EH (cell line): ENCODE results near the gene PIGH.
"Not testable (repeated sequence)": the region's sequence is repeated elsewhere in the genome, so short reads cannot be mapped to it uniquely, and the experiment has no call there.

Experiments
- DNase-seq: peaks from one replicate; pipeline ENCODE4 v3.0.0-alpha.2; 2015; ENCODE audit warnings: low read depth

Gene PIGH

GRCh38 chr14:67609642-67610310, 9.7 kb upstream of the PIGH start:
- DNase-seq: no peak

- no peak for DNase-seq
These were observed 7.6 kb upstream of the PIGH start for GRCh38 chr14:67607646-67608045.

GRCh38 chr14:67602995-67603545, 3.0 kb upstream of the PIGH start:
- DNase-seq: no peak

- DNase-seq: no peak
These were observed 2.0 kb upstream of the PIGH start for GRCh38 chr14:67602076-67602475.

- not testable (repeated sequence) for DNase-seq
These were observed 500 bp upstream of the PIGH start for GRCh38 chr14:67600562-67600974.

GRCh38 chr14:67595392-67595791, 4.7 kb downstream of the PIGH start:
- no peak for DNase-seq

GRCh38 chr14:67593650-67594049, 6.4 kb downstream of the PIGH start:
- DNase-seq: not testable (repeated sequence)

- no peak for DNase-seq
These were observed 10.8 kb downstream of the PIGH start for GRCh38 chr14:67589204-67589770.

- DNase-seq: no peak
These were observed 13.7 kb downstream of the PIGH start for GRCh38 chr14:67586369-67586768.

GRCh38 chr14:67584978-67585377, 15.1 kb downstream of the PIGH start:
- DNase-seq: peak; percentile 26

- peak; percentile 59 for DNase-seq
These were observed 16.1 kb downstream of the PIGH start for GRCh38 chr14:67583711-67584644.

GRCh38 chr14:67582061-67582460, 18.0 kb downstream of the PIGH start:
- DNase-seq: no peak

- no peak for DNase-seq
These were observed 18.4 kb downstream of the PIGH start for GRCh38 chr14:67581643-67582042.

GRCh38 chr14:67580336-67581171, 19.5 kb downstream of the PIGH start:
- no peak for DNase-seq

- no peak for DNase-seq
These were observed 20.4 kb downstream of the PIGH start for GRCh38 chr14:67579636-67580035.

- DNase-seq: no peak
These were observed 21.0 kb downstream of the PIGH start for GRCh38 chr14:67579040-67579439.

- DNase-seq: no peak
These were observed 21.9 kb downstream of the PIGH start for GRCh38 chr14:67577909-67578749.

GRCh38 chr14:67577181-67577808, 22.8 kb downstream of the PIGH start:
- DNase-seq: peak; percentile 30

GRCh38 chr14:67576216-67576955, 23.7 kb downstream of the PIGH start:
- DNase-seq: no peak

- no peak for DNase-seq
These were observed 24.4 kb downstream of the PIGH start for GRCh38 chr14:67575684-67576083.
